HG03135 (cell line): Measurements from ENCODE around the gene TMF1.

Experiments
- ATAC-seq: cut with Tn5 transposase; IDR thresholded peaks from one replicate; pipeline ENCODE4 v1.9.1; 2021; ENCODE audit warnings: mild to moderate bottlenecking, moderate library complexity; ENCODE audit not compliant: unreplicated experiment

TMF1 gene

DNA sequence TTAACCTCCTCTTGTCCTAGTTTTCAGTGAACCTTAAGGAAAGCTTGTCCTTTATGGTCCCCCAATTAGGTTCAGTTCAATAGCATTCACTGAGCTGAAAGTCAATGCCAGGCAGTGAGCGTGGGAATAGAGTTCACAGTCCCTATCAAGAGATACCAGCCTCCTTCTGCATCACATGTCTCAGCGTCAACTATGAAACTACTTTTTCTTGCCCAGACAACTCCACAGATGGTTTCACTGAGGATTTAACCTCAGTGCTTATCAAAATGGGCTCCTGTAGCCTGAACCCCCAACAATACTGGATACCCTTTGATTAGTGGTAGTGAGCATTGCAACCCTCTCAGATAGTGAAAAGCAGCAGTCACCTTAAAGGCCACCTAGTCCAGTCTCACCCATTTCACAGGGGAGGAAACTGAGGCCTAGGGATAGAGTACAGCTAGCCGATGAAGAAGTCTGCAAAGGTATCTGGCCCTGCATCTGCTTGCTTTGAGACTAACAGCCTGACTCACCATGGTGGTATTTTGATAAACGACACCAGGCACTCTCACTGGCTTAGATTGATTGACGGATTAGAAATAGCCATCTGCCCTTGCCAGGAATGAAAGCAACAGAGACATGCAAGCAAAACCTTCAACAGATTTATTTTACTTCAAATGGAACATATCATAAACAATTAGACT, 29.6 kb upstream of the TMF1 start:
- no peak for ATAC-seq

DNA sequence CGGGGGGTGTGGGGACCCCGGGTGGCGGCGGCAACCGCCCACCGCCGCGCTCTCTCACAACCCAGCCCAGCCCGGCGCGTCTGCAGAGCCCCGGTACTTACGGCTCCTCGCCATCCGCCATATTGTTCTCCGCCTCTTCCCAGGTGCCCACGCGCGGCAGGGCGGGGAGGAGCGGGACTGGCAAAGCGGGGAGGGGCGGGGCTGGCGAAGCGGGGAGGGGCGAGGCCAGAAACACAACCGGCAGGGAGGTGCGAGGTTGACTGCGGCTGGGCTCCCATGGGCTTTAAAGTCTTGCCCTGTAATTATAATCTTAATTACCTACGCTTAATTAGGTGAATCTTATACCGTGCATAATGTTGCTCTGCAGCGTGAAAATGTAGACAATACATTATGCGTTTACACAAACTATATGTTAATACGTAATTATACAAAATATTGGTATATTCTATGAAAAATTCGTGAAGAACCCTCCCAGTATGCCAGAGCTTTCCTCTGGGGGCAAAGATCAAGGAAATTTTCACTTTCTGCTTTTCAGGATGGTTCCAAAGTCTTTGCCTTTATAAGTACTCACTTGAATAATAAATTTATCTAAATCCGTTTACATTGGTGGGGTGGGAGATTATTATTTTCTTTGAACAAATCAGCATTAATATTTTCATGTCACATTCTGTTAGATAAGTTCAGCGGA, 28.2 kb upstream of the TMF1 start, which contains the start of gene UBA3:
TSS of gene UBA3 (minus strand) at position 133 of the 688 bp plus-strand sequence. CDS start at position 121, 12 bp downstream.
- ATAC-seq: peak; percentile 57

DNA sequence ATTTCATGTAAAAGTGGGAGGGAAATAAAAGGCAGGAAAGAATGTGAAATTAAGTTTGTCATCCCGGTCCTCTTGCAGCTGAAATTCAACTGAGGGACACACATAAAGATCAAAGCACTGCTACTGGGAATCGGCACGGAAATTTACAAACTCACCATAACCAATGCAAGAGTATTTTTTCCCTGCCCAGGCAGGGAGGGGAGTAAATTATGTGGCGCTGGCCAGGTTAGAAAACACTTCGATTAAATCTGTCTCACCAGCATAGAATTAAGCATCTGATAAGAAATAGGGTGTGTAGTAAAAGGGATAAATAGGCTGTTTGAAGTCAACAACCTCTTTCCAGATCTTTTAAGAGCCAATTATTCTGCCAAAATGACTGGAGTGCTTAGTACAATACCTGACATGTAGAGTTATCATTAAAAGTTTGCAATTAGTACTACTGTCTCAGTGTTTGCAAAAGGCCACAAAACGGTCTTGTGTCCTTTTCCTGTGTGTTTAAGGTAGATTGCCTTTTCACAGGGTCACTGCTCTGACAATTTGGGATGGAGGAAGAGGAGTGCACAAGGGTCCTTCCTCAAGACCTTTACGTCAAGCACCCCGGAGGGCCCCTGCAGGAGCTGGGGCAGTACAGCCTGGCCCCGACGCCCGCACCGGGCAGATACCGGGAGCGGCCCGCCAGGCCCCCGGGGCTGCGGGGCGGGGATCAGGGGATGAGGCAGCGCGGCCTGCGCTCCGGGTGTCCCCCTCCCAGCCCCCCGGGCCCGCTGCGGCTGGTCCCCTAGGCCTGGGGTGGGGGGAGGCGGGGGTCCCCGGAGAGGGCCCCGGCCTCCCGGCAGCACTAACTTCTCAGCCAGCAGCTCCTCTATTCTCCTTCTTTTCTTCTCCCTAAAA, 27.4 kb upstream of the TMF1 start:
- ATAC-seq: peak; percentile 20

DNA sequence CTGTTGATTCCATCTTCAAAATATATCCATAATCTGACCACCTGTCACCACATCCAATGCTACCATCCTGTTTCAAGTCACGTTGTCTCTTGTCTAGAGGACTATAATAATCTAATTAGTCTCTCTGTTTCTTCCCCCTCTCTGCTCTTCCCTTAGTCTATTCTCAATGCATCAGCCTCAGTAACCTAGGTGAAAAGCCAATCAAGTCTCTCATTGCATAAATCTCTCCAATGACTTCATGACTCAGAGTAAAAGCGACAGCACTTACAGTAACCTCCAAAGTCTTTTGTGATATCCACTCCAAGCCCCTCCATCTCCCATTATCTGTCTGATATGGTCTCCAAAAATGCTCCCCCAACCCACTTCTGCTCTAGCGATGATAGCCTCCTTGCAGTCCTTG, 20.8 kb upstream of the TMF1 start:
- ATAC-seq: no peak

DNA sequence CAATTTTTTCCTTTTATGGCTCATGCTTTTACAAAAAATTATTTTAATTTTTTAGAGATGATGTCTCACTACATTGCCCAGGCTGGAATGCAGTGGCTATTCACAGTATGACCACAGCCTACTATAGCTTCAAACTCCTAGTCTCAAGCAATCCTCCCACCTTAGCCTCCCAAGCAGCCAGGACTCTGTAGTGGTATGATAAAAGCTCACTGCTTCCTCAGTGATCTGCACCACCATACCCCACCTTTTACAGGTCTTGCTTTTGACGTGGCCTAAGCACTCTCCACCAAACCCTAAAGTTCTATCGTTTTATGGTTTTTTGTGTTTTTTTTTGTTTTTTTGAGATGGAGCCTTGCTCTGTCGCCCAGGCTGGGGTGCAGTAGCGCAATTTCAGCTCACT, 14.0 kb upstream of the TMF1 start:
- no peak for ATAC-seq

DNA sequence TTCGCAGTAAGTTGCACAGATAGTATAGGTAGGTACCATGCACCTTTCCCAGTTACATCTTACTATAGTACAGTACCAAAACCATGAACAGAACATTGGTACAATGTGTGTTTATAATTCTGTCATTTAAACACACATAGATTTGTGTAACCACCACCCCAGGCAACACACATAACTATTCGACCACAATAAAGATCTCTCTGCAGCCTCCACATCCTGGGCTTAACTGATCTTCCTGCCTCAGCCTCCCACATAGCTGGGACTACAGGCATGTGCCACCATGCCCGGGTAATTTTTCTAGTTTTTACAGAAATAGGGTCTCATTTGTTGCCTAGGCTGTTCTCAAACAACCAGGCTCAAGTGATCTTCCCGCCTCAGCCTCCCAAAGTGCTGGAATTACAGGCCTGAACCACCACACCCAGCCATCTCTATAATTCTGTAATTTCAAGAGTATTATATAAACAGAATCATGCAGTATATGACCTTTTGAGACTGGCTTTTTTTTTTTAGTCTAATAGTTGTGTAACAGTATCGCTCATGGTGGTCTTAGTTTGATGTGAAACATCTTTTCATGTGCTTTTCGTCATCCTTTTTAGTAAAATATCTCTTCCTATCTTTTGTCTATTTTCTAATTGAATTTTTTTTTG, 13.3 kb upstream of the TMF1 start:
- ATAC-seq: no peak

DNA sequence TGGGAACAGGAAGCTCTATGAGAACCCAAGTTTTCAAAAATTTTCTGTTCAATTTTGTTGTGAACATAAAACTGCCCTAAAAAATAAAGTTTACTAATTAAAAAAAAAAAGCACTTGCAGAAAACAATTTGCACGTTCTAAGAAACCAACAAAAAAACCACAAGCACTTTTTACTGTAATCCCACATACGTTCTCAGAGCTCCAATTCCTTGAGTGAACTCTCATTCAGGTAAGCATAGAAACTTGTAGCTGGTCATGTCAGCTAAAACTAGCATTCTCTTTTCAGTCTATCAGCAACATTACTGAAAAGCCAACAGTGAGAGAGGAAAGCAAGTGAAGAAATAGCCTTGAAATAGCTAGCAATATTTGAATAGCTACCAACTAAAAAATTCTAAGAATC, 11.5 kb upstream of the TMF1 start:
- no peak for ATAC-seq

DNA sequence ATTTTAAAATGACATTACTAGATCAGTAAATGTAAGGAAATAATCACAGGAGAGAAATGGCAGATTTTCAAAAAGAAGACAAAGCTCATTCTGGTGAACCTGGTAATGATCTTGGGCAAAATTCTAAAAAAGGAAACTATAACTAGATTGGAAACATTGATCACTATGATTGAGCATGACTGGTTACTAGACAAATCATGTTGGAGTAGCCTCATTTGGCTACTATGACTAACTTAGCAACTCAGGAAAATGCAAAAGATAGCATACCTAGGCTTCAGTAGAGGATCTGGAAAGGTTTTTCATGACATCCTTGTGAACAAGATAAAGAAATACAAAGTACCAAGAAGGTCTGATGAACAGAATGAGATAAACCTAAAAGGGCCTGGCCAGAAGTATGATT, 7.6 kb upstream of the TMF1 start:
- no peak for ATAC-seq

DNA sequence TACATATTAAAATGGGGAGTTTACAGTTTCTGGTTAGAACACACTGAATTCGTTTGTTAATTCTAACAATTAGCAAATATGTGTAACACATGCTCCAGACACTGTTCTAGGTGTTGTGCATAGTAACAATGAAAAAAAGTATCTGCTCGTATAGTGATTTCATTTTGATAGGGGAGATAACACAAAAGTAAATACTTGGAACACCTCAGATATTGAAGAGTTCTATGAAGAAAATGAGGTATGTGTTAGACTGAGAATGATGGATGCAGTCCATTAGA, 6.8 kb upstream of the TMF1 start:
- ATAC-seq: no peak

DNA sequence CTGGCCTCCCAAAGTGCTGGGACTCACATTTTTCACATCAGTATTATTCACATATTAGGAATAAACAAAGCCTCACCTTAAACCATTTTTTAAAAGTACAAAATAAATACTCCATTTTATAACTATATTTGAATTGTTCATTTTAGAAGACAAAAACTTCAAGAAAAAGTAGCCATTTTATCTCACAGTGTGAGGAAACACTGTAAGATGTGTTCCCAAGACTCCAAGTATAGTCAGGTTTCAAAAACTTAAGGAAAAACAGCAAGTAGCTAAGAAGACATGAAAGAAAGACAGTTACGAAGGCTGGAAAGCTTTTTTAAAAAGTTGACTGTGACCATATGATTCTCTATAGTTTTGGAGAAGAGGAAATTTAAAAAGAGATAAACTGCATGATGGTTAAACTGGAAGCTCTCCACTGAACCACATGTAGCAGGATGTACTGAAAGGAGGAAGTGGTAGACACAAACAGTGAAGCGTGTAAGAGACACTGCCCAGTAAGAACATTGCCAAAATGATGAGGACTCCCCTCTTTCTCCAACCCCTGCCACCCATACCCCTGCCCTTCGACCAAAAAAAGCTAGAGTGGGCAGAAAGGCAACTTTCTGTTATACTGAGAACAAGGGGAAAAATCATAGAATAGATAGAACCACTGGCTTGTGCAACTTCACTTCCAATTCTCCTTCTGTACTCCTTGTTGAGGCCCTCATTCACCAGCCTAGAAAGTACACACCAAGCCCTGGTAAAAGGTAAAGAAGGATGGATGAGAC, 6.2 kb upstream of the TMF1 start:
- peak; percentile 90 for ATAC-seq

DNA sequence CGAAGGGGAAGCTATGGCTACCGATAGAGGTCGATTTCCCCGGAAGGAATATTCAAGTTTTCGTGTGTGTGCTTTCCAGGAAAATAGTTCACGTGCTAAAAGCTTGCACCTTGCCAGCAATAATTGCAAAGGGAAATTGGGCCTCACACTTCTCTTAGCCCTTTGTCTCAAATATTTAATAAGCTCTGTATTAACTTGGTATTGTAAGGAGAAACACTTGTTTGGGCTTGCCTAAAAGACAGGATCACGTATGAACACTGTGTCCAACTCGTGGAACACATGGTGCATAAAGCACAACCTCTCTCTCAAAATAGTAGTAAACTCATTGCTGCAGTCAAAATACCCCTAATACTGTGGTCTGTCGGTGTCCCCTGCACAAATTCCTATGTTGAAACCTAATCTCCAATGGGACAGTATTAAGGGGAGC, 352 bp upstream of the TMF1 start:
- ATAC-seq: peak; percentile 6

DNA sequence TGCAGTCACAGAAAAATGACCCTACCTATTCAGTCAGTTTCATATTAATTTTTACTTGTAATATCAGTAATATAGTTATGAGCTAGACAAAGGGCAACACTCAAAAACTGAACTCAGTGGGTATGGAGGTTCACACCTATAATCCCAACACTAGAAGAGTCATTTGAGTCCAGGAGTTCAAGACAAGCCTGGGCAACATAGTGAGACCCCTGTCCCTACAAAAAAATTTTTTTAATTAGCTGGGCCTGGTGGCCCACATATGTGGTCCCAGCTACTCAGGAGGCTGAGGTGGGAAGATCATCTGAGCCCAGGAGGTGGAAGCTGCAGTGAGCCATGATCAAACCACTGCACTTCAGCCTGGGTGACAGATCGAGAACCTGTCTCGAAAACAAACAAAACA, 3.1 kb downstream of the TMF1 start:
- no peak for ATAC-seq

DNA sequence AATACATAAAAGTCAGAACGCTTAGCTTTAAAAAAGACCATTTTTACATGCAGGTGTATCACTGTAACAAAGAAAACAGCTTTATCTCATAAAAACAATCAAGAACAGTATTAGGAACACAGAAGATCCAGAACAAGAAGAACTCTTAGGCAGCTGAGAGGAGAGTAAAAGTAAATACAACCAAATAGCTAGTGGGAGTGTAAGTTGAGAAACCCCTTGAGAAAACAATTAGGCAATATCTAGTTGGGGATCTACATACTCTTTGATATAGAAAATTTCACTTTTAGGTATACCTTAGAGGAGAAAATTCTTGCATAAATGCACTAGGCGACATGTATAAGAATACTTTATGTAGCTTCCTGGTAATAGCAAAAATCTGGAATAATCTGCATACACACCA, 7.5 kb downstream of the TMF1 start:
- no peak for ATAC-seq

DNA sequence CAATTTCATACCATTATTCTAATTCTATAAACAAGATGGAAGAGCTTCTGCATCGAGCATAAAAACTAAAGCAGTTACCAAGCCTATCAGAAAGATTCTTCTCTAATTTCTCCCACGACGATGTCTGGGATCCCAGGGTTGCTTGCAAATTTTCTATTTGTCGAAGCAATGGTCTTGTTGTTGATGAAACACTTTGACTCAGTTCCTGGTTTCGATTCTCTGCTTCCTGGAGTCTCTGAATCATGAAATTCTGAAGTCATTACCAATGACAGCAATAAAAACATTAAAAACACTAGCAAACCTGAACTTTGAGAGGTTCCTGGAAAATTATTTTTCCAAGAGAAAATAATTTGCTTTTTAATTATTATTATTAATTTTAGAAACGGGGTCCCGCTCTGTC, 18.7 kb downstream of the TMF1 start:
- ATAC-seq: no peak

DNA sequence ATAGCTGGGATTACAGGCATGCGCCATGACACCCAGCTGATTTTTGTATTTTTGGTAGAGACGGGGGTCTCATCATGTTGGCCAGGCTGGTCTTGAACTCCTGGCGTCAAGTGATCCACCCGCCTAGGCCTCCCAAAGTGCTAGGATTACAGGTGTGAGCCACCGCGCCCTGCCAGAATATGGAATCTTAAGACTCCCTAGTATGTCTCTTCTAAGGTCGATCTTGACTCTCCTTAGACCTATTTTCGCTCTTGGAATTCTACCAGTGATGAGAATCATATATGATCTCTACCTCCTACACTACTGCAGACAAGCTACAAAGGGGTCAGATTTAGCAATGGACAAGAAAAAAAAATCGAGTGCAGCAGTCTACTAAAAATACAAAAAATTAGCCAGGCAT, 19.4 kb downstream of the TMF1 start:
- no peak for ATAC-seq

DNA sequence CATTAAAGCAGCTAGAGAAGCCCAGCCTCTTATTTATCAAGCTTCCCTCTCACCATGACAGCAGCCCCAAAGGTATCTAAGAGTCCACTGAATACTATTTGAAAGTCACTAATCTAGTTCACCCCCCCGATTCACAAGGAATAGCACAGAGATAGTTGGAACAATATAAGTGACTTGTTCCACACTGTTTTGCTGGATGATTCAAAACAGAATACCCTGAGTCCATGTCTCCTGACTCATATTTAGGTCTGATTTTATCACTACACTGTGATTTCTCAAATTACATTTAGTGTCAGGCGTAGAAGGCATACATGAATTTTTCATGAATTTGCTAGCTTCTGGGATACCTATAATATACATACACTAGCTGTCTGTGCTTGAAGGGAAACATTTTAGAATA, 20.0 kb downstream of the TMF1 start:
- ATAC-seq: no peak

DNA sequence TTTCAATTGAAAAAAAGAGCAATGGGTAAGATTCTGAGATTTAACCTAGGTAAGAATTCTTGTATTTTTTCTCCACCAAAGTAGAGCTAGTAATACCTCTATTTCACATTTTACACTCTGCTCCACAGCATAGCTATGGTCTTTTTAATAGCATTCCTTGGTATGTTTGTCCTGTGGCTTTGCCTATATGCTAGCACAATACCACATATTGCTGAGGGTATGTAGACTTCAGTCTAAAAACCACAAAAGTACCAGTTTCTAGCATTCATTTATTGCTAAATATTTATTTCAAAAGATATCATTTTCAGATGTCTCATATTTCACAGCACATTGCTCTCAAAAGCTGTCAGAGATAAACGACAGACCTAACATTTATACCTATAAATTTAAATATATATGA, 20.5 kb downstream of the TMF1 start:
- no peak for ATAC-seq

DNA sequence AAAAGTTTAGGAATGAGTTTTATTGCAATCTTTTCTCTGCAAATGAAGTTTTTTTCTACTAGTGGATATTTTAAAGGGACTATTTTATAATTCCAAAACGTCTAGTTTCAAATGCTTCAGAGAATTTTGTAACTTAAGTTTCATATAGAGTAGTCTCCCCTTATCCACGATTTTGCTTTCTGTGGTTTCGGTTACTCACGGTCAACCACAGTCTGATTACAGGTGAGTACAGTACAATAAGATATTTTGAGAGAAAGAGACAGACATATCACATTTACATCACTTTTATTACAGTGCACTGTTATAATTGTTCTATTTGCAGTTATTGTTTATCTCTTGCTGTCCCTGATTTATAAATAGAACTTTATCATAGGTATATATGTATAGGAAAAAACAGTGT, 31.3 kb downstream of the TMF1 start:
- ATAC-seq: no peak

DNA sequence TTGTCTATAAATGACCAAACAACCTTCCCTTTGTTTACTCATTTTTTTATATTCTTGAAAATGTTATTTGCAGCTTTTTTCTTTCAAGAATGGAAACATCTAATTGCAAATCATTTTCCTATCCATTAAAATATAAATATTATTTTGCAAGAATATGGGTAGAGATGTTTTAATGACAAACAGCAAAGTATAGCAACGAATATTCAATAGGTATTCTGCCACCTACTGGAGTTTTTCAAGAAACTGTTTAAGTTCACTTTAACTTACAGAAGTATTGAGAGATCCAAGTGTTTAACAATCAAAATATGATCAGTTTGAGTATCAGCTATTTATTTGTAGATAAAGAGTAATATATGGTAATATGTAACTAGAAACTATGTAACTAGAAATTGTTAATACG, 31.7 kb downstream of the TMF1 start:
- no peak for ATAC-seq

DNA sequence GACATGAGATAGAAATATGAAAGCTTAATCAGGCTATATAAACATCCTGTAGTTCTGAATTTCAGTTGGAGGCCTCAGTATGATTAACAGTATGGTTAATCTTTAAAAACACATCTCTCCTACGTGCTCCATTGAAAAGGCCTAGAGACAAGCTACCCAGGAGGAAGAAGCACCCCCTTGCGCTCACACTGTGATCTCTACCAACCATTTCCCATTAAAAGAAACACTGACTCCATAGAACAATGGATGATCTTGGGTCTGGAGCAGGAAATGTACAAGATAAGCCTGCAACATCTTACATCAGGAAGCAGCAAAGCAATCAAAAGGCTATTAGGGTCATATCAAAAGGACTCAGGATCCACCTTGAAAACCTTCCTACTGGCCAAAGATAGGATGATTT, 35.2 kb downstream of the TMF1 start:
- ATAC-seq: no peak

DNA sequence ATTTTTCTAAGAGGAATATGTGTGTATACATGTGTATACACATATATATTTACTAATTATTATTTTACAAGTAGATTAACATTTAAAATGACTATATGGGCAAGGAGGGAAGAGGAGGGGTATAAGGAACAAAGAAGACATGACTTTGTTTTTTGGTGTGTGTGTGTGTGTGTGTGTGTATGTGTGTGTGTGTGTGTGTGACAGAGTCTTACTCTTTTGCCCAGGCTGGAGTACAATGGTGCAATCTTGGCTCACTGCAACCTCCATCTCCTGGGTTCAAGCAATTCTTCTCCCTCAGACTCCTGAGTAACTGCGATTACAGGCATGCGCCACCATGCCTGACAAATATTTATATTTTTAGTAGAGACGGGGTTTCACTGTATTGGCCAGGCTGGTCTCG, 36.0 kb downstream of the TMF1 start:
- no peak for ATAC-seq
